Suppressor macrophage (primary cell): ENCODE data around the gene LACRT.

Experiments
- DNase-seq, 4 experiments: peaks; one replicate each; pipeline ENCODE4 v3.0.0-alpha.2; 2020 to 2022

The LACRT gene

DNA sequence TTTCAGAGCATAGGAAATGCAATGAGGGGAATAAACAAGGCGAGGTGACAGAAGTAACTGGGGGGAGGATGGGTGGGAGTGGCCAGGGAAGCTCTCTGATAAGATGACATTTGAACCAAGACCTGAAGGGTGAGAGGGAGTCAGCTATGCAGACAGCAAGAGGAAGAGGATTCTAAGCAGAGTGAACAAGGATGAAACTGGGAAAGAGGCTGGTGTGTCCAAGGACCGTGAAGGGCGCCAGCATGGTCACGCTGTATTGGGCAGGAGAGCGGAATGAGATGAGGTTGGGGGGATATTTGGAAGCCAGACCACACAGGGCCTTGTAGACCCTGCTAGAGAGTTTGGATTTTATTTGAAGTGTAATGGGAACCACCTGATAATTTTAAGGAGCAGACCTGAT is 35.7 kb downstream of the LACRT start:
- no peak for DNase-seq

DNA sequence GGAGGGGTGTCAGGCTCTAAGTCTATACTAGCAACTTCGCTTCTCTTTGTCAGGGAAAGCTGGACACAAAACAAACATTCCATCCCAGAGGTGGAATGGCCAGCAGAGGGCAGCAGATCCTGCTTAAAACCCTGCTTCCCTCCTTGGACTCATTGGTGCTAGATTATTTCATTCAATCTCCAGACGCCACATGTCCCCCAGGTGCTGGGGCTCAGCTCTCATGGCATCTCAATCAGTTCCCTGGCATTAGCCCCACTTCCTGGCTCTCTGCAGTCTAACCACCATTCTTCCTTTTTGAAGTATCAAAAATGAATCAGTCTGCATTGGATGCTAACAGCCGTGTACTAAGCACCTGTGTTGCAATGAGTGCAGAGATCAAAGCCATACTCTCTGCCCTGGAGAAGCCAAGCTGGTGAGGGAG is 38.2 kb downstream of the LACRT start:
- peak; percentile 68 to 81 (median 74) for DNase-seq

DNA sequence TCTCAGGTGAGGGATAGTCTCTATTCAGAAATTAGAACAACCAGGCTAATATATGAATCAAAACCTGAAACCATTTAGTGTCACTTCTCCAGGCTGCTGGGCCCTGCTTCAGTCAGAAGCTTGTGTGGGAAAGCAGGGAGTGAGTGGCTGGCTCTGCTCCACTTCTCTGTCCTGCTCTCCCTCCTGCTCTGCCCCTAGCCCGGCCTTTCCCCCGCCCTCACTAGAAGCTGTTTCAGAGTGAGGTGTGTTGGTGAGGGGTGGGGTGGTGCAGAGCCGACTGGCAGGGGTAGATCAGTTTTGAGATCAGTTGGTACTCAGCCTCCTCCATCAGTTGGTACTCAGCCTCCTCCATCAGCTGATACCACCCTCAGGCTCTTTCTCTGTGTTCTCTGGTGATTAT is 39.2 kb downstream of the LACRT start:
- DNase-seq, result no peak

DNA sequence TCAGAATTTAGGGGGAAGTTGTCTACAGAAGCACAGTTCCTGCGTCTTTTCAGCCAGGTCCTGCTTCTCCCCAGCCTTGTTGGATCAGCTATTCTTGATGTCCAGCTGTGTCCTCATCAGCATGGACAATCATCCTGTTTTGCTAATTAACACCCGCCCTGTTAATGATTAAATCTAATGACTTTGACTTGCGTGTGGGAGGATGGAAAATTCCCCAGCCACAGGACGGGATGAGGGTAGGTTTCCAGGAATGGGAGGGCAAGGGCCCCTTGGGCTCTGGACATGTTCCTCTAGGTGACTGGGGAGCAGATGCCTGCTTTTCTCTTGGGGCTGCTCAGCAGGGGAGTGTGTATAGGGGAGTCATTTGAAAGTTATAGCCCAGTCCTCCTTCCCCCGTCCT is 41.0 kb downstream of the LACRT start:
- peak in 3 of 4 experiments; percentile 34 to 44 (median 36) for DNase-seq

DNA sequence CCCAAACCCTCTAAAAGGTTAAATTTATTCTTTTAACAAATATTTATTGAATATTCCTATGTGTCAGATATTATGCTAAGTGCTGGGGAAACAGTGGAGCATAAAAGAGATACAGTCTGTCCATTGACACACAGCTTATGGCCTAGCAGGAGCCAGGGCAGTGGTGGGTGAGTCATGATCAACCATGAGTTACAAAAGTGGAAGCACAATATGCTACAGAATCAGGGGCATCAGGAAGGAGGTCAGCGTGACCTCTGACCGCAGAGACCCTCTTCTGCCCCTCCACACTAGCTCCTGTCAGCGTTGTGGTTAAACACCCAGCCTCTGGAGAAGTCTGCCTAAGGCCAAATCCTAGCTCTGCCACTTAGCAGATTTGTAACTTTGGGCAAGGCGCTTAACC is 41.6 kb downstream of the LACRT start:
- DNase-seq, result peak; percentile 66 to 81 (median 78)

DNA sequence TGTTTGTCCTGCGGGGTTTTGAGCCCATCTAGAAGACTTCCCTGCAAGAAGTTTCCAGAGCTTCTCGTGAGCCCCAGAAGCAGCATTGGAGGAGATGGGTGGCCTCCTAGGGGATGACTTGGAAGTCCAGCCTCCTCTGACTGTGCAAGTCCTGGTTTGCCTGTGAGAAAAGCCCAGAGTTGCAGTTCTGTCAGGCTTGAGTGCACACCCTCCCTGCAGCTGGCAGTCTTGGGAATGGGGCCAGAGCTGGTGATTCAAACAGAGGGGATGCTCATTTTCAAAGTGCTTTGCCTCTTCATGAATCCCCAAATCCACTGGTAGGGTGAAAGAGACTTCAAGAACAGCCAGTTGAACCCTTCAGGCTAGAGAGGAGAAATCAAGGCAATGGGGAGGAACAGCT is 42.4 kb downstream of the LACRT start:
- peak in 3 of 4 experiments; percentile 14 to 26 (median 19) for DNase-seq

DNA sequence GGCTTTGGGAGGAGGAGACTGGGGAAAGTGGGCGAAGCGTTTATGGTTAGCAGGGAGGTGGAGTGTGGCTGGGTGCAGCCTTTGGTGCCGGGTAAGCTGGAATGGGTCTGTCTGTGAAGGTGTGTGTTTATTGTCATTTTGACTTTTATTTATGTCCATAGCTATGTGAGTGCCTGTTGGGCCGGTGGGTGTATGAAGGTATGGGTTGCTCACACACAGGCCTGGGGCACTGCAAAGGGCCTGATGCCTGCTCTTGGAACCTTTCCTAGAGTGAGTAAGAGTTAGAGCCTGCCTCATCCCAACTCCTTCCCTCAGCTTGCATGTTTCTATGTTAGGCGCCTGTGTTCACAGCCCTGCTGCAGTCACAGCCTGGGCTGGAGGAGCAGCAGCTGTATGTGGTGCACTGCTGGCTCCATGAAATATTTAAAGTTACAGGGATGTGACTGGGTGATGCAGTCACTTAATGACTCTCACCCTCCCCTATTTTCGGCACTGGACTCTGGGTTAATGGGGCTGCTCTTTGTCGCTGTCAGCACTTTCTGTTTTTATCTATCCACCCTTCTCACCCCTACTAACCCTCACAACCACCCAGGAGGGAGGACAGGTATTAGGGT is 43.6 kb downstream of the LACRT start:
- no peak for DNase-seq

DNA sequence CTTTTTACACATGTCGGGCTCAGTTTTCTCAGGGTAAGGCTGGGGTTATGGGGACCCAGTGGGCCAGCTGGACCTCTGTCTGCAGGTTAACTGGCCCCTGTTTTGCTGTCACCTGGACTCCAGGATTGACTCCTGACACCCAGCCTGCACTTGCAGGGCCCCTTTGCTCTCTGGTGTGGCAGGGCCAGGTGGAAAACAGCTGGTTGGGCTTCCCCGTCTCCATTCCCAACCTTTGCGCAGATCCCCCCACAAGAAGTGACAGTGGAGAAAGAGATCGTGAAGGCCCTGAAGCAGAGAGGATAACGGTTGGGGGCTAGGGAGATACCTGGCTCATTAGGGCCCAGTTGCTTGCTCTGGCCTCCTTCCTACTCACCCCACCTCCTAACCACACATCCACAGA is 44.7 kb downstream of the LACRT start:
- no peak for DNase-seq

DNA sequence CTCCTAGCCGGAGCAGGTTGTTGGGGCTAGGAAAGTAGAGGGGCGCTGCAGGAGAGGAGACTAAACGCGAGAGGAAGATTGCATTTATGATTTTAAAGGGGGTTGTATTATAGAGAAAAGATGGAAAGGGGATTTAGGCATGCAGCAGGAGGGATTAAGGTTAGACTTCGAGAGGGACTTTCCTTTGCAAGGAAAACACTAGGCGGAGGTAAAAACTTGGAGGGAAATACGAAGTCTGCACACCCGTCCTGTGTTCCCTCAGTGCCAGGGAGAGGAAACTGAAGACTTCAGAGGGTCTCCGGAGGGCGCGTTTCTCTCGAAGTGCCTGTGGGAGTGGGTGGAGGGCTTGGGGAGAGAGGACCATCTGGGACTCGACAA is 45.8 kb downstream of the LACRT start:
- DNase-seq, result no peak

DNA sequence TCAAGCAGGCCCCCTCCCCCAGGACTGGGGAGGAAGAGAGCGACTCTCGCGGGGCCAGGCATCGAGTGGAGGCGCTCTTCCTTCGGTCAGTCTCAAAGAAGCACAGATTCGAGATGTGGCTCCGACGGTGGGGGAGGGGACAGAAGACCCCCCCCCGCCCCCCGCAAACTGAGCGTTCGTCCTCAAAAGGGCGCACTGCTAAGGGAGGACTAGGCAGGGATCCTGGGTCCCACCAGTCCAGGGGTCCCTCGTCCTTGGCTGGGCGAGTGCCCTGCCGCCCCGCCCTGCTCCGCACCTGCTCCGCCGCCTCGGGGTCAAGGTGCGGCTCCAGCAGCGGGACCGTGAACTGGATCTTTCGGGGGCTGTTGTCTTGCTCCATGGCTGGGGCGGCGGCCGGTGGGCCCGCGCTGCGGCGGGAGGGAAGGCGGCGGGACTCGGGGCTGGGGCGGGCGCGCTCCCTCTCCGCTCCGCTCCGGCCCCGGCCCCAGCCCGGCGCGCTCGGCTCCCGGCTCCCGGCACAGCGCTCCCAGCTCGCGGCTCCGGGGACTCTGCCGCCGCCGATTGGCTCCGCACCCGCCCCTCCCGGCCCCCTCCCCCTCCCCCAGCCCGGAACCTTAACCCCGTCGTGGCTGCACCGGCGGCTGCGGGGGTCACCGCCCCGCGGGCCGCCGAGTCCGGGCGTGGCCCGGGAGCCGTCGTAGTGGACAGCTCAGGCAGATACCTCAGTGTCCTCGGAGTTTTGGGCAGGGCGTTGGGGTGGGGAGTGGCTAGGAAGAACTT is 46.4 kb downstream of the LACRT start, which contains the start of gene PPP1R1A:
Gene PPP1R1A (minus strand): TSS at position 550 of the 780 bp plus-strand sequence. CDS start 171 bp downstream, at position 379.
- DNase-seq, result peak in 2 of 4 experiments; percentile 35 to 45

DNA sequence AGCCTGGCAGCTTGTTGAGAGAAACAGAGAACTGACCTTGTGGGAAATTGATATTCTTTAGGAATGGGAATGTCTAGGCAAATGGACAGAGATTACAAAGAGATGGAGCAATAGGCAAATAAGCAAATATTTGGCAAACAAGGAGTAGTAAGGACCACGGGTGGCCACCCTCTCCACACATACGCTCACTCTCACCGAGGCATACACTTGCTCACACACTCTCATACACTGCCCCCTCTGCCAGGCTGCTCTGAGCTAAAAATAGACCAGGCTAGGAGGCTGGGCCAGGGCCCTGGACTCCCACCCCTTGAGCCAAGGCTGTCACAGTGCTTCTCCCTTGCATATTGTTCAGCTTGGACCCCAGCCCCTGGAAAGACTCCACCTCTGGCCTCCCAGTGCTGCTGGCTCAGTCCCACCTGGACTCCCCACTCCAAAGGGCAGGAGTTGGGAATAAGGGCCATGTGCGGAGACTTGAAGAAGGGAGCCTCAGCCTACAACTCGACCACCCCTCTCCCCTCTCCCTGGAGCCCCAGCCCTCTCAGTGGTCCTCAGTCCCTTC is 47.3 kb downstream of the LACRT start:
- no peak for DNase-seq

DNA sequence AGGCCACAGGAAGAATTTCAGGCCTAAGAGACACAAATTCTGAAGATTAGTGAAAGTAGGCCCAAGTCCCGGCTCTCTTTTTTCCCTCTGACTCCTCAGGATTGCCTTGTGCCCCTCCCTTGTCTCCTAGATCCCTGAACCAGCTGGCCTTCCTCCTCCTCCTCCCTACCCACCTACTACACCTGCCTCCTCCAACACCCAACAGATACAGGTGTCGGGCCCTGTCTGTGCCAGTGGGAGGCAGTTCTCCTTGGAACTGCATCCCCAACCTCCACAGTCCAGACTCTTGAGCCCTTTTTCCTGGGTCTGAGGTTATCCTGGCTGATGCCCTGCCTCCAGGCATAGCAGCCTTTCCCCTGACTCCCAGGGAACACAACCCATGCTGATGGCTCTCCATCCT is 48.1 kb downstream of the LACRT start:
- DNase-seq, result no peak

DNA sequence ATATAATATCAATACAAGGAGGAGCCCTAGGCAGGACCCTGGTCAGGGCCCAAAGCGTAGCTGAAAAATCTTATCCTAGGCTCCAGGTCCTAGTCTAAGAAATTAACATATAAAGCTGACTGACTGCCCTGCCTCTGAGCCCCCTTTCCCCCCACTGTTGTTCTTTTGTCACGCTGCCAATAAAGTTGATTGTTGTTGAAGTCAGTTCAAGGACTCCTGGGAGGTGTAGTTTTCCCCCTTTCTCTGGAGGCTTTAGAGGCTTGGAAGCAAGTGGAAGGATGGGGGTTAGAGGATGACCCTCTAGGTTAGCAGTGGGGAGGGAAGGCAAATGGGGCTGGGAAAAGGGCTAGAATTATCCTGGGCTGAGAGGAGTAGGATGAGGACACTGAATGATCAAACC is 49.5 kb downstream of the LACRT start:
- DNase-seq, result no peak

DNA sequence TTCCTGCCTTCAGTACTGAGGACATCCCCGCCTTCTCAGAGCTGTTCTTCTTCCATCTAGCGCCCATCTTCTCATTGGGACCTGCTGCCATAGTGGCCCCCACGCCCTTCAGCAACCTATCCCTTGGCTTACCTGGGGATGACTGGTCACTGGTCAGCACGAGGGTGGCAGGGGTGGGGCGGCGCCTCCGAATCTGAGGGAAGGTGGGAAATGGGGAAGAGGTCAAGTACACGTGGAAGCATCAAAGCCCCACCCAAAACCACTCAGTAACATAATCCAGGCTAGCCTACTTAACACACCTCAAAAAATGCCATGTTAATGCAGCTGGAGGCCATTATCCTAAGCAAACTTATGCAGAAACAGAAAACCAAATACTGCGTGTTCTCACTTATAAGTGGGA is 50.6 kb downstream of the LACRT start:
- DNase-seq, result no peak

DNA sequence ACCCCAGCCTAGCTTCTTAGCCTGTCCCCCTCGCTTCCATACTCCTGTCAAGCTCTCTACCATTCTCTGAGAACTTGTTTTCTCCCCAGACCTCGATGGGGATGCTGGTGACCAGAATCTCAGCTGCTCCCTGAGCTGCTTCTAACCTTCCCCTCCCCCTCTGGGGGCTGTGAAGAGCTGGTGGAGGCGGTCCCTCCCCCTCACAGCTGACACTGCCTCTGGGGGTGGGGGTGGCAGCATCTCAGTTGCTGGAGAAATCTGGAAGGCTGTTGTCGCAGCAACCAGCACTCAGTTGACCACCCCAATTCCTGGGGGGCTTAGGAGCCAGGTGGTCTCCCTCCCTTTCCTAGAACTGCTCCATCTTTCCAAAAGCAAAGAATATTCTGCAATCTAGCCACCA is 51.0 kb downstream of the LACRT start:
- no peak for DNase-seq

DNA sequence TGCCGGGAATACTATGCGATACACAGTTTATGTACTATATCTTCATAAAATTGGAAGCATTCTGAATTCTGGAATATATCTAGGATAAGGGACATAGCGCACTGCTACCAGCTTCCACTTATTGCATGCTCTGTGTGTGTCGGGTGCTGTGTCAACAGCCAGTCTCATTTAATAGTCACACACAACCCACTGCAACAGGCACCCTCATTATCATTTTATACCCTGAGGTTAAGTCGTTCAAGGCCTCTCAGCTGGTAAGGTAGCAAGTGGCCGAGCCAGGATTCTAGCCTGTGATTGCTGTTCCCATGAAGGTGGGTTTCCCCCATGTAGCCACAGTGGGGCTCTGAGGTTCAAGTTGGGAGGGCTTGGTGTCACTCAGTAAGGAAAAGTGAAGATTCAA is 53.3 kb downstream of the LACRT start:
- DNase-seq, result no peak
